COLO668 (cell line): ENCODE results near the gene SIM2.

Source experiments
- DNase-seq: peaks from one replicate; lab custom pipeline; 2025; ENCODE audit not compliant: unreplicated experiment; lab: John Stamatoyannopoulos, UW

The SIM2 gene

DNA sequence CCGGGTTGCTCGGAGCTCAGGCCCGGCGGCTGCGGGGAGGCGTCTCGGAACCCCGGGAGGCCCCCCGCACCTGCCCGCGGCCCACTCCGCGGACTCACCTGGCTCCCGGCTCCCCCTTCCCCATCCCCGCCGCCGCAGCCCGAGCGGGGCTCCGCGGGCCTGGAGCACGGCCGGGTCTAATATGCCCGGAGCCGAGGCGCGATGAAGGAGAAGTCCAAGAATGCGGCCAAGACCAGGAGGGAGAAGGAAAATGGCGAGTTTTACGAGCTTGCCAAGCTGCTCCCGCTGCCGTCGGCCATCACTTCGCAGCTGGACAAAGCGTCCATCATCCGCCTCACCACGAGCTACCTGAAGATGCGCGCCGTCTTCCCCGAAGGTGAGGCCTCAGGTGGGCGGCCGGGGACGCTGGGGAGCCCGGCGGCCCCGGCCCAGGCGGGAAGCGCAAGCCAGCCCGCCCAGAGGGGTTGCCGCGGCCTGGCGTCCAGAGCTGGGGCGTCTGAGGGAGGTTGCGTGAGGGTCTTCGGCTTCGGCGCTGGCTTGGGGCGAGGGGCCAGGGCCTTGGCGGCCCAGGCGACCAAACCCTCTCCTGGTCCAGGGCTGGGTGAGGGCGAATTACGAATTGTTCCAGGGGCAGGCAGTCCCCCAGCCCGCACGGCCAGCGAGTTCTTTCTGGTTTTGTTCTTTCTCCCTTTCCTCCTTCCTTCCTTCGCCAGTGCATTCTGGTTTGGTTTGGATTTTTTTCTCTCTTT, 805 bp downstream of the SIM2 start:
- DNase-seq, result no peak

DNA sequence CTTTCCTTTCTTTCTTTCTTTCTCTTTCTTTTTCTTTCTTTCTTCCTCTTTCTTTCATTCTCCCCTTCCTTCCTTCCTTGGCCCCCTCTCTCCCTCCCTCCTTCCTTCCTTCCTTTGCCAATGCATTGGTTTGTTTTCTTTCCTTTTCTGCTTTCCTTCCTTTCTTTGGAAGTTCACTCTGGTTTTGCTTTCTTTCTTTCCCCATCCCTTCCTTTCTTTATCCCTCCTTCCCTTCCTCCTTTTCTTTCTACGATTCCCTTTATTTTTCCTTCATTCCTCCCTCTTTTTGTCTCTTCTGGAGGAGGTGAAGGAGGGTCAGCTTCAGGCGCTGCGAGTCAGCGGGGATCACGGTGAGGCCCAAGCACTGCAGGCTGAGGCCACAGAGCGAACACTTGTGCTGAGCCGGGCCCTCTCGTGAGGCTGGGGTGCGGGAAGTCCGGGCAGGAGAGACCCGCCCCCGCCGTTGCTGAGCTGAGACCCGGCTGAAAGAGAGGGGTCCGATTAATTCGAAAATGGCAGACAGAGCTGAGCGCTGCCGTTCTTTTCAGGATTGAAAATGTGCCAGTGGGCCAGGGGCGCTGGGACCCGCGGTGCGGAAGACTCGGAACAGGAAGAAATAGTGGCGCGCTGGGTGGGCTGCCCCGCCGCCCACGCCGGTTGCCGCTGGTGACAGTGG, 1.5 kb downstream of the SIM2 start:
- DNase-seq, result no peak

DNA sequence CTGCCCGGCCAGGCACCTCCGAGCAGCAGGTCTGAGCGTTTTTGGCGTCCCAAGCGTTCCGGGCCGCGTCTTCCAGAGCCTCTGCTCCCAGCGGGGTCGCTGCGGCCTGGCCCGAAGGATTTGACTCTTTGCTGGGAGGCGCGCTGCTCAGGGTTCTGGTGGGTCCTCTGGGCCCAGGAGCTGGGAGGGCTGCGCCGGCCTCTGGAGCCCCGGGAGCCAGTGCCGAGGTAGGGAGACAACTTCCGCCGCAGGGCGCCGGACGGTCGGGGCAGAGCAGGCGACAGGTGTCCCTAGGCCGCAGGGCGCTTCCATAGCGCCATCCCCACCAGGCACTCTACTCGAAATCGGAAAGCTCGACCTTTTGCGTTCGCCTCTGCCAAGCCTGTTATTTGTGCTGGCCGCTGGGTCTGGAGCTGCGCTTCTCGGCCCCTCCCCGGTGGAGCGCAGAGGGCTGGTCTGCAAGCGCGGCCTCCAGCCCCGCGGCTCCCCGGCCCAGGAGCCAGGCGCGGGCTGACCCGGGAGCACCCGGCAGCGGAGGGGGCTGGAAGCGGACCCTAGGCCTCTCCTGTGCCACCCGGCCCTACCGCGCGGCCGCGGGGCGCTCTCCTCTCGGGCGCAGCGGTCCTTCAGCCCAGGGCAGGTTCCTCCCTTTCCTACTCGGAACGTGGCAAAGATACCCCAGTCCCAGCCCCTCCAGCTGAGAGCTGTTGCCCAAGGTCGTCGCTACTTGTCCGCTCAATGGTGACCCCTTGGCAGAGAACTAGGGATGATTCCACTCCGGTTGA, 2.2 kb downstream of the SIM2 start:
- DNase-seq, result peak; percentile 59

DNA sequence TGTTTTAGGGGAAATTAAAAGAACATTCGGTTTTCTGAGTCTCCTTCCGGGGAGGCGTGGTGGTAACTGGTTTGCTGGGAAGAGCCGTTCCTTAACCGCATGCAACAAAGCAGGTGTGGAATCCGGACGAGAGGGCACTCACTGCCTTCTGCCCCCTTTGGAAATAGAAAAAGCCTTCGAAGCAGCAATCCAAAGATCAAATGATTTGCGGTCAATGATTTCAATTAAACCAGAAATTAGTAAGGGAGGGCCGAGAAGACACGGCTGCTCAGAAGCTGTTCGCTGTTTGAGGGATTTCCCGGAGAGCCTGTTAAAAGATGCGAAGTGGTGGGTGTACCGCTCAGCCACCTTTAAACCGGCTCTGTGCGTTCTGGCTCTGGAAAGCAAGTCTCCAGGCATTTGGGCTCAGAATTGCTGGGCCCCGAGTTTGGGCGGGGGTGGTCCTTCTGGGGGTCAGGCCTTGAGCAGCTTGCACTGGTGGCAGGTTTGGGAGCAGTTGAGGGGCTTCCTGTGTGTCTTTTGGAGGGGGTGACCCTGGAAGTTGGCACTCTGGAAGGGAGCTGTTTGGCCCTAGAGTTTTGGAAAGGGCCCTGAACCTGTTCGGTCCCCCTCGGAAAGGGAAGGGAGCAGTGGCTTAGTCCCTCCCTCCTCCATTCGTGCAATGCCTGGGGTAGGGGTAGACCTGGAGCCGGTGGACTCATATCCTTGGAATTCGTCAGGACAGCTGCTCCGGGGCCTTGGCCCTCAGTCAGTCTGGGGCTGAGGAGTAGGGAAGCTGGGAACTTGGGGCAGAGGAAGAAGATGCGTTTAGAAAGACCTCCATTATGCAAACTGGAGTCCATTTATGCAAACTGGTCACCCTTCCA, 3.1 kb downstream of the SIM2 start:
- DNase-seq, result no peak

DNA sequence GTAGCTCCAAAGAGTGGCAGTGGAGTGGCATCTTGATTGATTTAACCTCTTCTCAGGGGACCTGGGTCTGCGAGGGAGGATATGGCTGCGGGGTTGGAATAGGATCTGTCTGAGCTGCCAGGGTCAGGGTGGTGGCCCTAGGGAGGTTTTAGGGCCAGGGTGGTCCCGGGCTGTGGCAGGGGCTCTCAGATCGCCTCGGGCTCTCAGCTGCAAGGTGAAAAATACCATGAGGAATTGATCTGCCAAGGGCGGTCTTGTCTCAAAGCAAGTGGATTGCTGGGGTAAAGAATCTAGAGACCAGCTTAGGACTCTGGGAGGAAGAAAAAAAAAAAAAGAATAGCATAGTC, 3.7 kb downstream of the SIM2 start:
- DNase-seq, result no peak

DNA sequence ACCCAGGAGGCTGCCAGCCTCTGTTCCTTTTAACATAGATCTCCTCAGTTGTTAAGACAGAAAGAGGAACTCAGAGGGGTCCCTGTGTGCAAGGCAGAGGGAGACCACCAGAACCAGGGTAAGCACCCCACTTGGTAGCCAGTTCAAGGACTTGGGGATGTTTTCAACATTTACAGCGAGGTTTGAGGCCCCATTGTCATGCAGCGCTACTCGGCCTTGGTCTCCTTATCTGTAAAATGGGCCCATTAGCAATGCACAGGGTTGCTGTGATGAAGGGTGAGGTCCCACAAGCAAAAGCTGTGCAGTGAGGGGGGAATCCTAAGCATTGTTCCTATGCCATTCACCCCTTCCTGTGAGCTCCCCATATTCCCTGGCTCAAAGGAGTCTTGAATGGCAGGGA, 4.2 kb downstream of the SIM2 start:
- DNase-seq, result no peak

DNA sequence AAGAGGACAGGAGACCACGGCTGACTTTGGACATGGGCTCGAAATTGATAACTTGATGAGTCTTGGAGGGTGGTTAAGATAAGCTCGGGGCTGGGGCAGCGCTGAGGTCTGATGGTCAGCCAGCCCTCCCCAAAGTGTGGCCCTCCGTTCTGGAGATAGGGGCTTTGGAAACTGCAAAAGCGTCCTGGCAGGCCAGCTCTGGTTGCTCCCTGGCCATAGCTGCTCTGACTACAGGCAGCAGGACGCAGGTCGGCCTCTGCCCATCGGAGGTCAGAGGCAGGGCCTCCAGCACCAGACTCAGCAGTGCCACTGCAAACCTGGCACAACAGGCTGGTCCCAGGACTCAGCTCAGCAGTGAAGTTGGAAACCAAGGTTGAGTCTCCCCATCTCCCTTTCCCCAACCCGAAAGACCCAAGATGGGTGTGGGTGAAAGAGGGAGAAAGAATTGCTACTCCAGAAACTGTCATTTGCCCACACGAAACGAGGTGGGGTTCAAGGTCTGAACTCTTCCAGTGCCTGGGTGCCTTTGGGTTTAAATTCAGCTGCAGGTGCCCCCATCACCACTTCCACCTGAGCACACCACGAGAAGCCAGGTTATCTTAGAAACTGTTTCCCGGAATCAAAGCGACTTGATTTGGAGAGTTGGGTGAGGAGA, 4.8 kb downstream of the SIM2 start:
- no peak for DNase-seq

DNA sequence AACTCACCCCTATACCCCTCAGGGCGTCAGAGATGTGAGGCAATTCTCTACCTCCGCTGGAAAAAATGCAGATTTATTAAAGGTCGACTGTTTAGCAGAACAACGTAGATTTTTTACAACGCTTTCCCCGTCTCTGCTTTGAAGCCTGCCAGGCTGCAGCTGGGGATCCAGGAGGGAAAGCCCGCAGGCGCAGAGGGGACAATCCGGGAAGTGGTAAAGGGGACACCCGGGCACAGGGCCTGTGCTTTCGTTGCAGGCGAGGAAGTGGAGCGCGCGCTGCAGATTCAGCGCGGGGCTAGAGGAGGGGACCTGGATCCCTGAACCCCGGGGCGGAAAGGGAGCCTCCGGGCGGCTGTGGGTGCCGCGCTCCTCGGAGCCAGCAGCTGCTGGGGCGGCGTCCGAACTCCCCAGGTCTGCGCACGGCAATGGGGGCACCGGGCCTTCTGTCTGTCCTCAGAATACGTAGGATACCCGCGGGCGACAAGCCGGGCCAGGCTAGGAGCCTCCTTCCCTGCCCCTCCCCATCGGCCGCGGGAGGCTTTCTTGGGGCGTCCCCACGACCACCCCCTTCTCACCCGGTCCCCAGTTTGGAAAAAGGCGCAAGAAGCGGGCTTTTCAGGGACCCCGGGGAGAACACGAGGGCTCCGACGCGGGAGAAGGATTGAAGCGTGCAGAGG, 5.5 kb downstream of the SIM2 start:
- no peak for DNase-seq

DNA sequence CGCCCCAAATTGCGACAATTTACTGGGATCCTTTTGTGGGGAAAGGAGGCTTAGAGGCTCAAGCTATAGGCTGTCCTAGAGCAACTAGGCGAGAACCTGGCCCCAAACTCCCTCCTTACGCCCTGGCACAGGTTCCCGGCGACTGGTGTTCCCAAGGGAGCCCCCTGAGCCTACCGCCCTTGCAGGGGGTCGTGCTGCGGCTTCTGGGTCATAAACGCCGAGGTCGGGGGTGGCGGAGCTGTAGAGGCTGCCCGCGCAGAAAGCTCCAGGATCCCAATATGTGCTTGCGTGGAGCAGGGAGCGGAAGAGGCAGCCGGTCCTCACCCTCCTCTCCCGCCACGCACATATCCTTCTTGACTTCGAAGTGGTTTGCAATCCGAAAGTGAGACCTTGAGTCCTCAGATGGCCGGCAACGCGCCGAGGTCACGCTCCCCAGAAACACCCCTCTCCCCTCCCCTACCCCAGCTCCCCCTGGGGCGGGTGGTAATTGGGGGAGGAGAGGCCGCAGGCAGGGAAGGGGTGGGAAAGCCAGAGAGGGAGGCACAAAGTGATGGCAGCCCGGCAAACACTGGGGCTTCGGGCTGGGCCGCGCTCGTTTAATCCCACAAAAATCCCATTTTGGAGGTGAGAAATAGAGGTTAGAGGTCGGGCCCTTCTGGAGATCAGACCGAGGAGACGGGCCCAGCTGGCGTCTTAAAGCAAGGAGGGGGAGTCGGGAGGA, 6.2 kb downstream of the SIM2 start:
- DNase-seq, result no peak

DNA sequence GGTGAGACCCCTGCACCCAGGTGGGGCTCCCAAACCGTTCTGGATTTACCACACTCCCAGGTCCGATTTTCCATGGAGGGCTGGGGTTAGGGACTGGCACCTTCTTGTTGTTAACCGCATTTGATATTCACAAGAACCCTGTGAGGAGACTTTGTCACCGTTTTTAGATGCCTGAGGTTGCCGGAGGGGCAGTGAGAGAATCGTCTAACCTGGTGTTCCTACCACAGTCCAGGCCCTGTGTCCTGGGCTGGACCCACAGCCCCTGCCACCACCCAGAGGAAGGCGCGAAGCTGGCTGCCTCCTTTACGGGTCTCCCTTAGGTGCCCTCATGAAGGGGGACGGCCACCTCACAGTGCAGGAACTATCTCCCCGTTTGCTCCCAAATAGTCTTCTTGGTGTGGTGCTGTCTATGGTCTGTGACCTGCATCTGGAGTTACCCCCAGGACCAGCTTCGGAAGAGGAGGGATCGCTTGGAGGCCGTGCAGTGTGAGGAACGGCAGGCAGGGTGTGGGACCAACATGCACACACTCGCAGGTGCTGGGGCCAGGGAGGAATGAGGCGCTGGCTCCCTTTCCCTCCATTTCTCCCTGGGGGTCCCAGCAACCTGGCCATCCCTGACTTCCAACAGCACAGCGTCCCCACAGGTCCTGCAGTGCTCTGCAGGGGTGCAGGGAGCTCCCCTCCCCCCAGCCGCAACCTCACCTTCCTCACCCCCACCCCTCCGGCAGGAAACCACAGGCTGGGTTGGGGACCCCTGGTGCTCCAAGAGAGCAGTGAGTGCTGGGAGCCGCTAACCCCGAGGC, 7.0 kb downstream of the SIM2 start:
- no peak for DNase-seq

DNA sequence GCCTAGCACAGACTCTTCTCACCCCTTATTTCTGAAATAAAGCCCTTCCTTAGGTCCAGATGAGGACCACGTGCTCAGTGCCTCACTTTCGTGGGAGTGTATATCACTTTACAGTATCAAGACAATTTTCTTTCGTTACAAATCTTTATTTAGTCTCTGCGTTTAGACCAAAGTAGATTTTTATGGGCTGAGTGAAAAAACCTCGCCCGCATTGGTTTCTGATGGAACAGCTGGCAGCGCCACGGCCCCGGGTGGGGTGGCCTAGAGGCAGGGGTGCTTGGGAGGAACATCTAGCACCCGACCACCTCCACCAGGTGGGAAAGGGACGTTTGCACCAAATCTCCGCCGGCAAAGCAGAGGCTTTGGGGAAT, 7.6 kb downstream of the SIM2 start:
- no peak for DNase-seq

DNA sequence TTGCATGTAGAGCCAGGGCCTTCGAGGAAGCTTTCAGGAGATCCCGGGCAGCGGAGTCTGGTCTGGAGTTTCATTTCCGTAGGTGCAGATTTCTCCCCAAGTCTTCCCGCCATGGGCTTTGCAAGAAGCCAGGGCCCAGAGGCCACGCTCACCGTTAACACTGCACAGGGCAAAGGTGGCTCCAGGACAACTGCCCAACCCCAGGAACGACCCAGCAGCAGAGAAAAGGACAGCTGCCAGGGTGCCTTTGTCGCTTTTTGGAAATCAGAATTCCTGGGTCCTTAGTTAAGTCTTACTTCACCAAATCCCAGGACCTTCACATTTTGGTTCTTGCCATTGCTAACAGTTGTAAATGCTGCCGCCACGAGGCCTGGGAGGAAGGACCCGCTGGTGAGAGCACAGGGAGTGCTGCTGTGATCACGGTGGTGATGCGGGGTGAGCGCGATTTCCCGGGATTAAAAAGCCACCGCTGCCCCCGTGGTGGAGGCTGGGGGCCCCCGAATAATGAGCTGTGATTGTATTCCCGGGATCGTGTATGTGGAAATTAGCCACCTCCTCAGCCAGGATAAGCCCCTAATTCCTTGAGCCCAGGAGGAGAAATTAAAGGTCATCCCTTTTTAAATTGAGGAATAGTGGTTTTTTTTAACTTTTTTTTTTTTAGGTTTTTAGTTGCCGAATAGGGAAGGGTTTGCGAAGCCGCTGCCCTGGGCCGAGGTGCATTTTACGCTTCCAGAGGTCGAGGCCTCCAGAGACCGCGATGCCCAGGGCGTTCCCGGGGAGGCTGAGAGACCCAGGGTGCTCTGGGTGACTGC, 8.2 kb downstream of the SIM2 start:
- no peak for DNase-seq

DNA sequence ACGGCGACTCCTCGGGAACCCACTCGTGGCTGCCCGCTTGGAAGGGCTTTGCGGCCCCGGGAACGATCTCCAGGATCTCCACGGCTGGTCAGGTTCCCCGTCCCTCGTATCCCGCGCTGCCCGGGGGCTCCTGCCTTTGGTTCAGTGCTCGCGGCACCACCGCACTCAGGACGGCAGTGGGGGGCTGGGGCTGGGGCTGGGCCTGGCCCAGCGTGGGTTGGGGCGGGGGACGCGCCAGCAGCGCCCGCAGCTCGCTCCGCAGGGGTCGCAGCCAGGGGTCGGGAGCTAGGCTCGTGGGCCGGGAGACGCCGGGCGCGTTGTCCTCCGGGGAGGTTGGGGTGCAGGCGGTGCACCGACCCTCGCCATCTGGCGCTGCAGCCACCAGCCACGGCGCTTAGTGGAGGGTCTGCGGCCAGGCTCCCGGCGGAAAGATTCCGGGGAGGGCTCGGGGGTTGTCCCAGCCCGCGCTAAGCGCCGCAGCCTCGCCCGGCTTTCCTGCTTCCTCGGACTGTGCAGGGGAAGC, 8.9 kb downstream of the SIM2 start:
- DNase-seq, result no peak

DNA sequence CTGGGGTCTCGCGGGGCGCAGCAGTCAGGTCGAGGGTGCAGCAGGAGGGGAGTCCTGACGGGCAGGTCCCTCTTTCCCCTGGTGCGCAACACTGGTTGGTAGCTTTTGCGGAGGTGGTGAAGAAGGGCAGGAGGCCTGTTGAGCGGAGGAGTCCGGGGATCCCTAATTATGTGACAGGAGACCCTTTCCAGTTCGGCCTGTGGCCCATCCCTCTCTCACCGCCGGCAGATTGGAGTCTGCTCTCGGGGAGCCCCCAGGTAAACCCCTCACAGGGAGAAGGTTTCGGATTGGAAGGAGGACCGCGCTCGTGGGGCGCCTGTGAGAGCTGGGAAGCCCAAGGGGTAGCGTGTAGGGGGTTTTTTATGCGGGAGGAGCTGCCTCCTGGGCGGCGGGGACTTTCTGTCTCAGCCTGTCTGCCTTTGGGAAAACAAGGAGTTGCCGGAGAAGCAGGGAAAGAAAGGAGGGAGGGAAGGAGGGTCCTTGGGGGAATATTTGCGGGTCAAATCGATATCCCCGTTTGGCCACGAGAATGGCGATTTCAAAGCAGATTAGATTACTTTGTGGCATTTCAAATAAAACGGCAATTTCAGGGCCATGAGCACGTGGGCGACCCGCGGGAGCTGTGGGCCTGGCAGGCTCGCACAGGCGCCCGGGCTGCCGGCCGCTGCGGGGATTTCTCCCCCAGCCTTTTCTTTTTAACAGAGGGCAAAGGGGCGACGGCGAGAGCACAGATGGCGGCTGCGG, 9.5 kb downstream of the SIM2 start:
- no peak for DNase-seq

DNA sequence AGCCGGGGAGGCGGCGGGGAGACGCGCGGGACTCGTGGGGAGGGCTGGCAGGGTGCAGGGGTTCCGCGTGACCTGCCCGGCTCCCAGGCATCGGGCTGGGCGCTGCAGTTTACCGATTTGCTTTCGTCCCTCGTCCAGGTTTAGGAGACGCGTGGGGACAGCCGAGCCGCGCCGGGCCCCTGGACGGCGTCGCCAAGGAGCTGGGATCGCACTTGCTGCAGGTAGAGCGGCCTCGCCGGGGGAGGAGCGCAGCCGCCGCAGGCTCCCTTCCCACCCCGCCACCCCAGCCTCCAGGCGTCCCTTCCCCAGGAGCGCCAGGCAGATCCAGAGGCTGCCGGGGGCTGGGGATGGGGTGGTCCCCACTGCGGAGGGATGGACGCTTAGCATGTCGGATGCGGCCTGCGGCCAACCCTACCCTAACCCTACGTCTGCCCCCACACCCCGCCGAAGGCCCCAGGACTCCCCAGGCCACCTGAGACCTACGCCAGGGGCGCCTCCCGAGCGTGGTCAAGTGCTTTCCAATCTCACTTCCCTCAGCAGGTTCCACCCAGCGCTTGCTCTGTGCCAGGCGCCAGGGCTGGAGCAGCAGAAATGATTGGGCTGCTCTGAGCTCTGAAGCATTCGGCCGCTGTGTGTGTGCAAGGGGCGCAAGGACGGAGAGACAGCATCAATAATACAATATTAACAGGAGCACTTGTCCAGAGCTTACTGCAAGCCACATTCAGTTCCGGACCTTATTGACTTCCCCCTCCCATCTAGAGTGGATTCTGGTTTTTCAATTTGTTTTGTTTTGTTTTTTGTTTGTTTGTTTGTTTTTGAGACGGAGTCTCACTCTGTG, 10.3 kb downstream of the SIM2 start:
- peak; percentile 27 for DNase-seq
